ENCODE results near the gene HCN4. TPM values are rescaled to one million over a fixed set of nuclear protein-coding genes. Genes with fewer than 3 reads are reported as not detected.

HCN4 gene
- total RNA-seq, 2 donors from 2014 or later, result not detected

- no peak for DNase-seq (ENCODE audit: low spot score)
- intact Hi-C loops (cut with DNase I), result no loop called here
These were observed 14.8 kb upstream of the HCN4 start for GRCh38 chr15:73383310-73384189.

GRCh38 chr15:73382115-73382514, 13.4 kb upstream of the HCN4 start:
- intact Hi-C loops (cut with DNase I), result no loop called here
- no peak for DNase-seq (ENCODE audit: low spot score)

GRCh38 chr15:73380661-73381060, 11.9 kb upstream of the HCN4 start:
- intact Hi-C loops (cut with DNase I), result no loop called here

GRCh38 chr15:73378089-73378488, 9.3 kb upstream of the HCN4 start:
- intact Hi-C loops (cut with DNase I), result no loop called here
- DNase-seq (ENCODE audit: low spot score), result no peak

More at GRCh38 chr15:73380661-73381060, 11.9 kb upstream of the HCN4 start:
- DNase-seq (ENCODE audit: low spot score), result no peak

- no peak for DNase-seq (ENCODE audit: low spot score)
- intact Hi-C loops (cut with DNase I), result no loop called here
These were observed 7.1 kb upstream of the HCN4 start for GRCh38 chr15:73375755-73376305.

- intact Hi-C loops (cut with DNase I), result no loop called here
- DNase-seq (ENCODE audit: low spot score), result no peak
These were observed 6.3 kb upstream of the HCN4 start for GRCh38 chr15:73375012-73375411.

GRCh38 chr15:73374604-73375003, 5.8 kb upstream of the HCN4 start:
- intact Hi-C loops (cut with DNase I), result no loop called here
- no peak for DNase-seq (ENCODE audit: low spot score)

- DNase-seq (ENCODE audit: low spot score), result no peak
- intact Hi-C loops (cut with DNase I), result no loop called here
These were observed 4.5 kb upstream of the HCN4 start for GRCh38 chr15:73373221-73373620.

- intact Hi-C loops (cut with DNase I), result no loop called here
These were observed 3.1 kb upstream of the HCN4 start for GRCh38 chr15:73371812-73372211.

GRCh38 chr15:73370151-73370550, 1.4 kb upstream of the HCN4 start:
- DNase-seq (ENCODE audit: low spot score), result no peak
- intact Hi-C loops (cut with DNase I), result no loop called here

More at GRCh38 chr15:73371812-73372211, 3.1 kb upstream of the HCN4 start:
- DNase-seq (ENCODE audit: low spot score), result no peak

- intact Hi-C loops (cut with DNase I), result no loop called here
These were observed 466 bp upstream of the HCN4 start for GRCh38 chr15:73369154-73369694.

GRCh38 chr15:73367624-73368300, 996 bp downstream of the HCN4 start:
- intact Hi-C loops (cut with DNase I), result loop anchor here in 1 of 2 donors (1.0 kb wide), 1 partner anchor 30 kb away; no protein-coding TSS in a partner anchor
- DNase-seq (ENCODE audit: low spot score), result no peak

More at GRCh38 chr15:73369154-73369694, 466 bp upstream of the HCN4 start:
- DNase-seq (ENCODE audit: low spot score), result no peak

GRCh38 chr15:73366766-73367623, 1.8 kb downstream of the HCN4 start:
- intact Hi-C loops (cut with DNase I), result no loop called here
- no peak for DNase-seq (ENCODE audit: low spot score)

GRCh38 chr15:73364070-73364469, 4.7 kb downstream of the HCN4 start:
- intact Hi-C loops (cut with DNase I), result no loop called here
- no peak for DNase-seq (ENCODE audit: low spot score)

- intact Hi-C loops (cut with DNase I), result no loop called here
- no peak for DNase-seq (ENCODE audit: low spot score)
These were observed 5.9 kb downstream of the HCN4 start for GRCh38 chr15:73362900-73363299.

- DNase-seq (ENCODE audit: low spot score), result no peak
- intact Hi-C loops (cut with DNase I), result no loop called here
These were observed 7.4 kb downstream of the HCN4 start for GRCh38 chr15:73361337-73361736.

- DNase-seq (ENCODE audit: low spot score), result no peak
- intact Hi-C loops (cut with DNase I), result no loop called here
These were observed 9.1 kb downstream of the HCN4 start for GRCh38 chr15:73359651-73360050.

- intact Hi-C loops (cut with DNase I), result no loop called here
These were observed 10.6 kb downstream of the HCN4 start for GRCh38 chr15:73357999-73358665.

More at GRCh38 chr15:73357999-73358665, 10.6 kb downstream of the HCN4 start:
- DNase-seq (ENCODE audit: low spot score), result no peak
